Vagina (tissue), 2 donors: ENCODE data around the gene C10orf105.

ENCODE experiments used
- POLR2A ChIP-seq, 2 donors: fragments of 450-650 bp; IDR thresholded peaks; one replicate each; pipeline ENCODE4 v1.6.1; 2017; ENCODE audit warnings: antibody characterized with exemption in 2 of 2, mild to moderate bottlenecking in 2 of 2, moderate library complexity in 2 of 2
- POLR2AphosphoS5 ChIP-seq, 2 donors: sonication (generic); formaldehyde crosslinking; IDR thresholded peaks; one replicate each; pipeline ENCODE4 v1.9.0; 2017; ENCODE audit warnings: antibody characterized with exemption in 2 of 2, mild to moderate bottlenecking in 2 of 2, low read depth in 1 of 2; ENCODE audit not compliant: insufficient read depth in 1 of 2
- TF ChIP-seq, protein P1 (sequence below), 3 experiments: fragments of 450-650 bp in 2 of 3; fragments of 200-600 bp in 1 of 3; sonication (generic) in 1 of 3; IDR thresholded peaks; one replicate each; pipeline ENCODE4 v1.5.1; 2017 to 2019; ENCODE audit warnings: antibody characterized with exemption in 3 of 3, mild to moderate bottlenecking in 2 of 3, moderate library complexity in 2 of 3

DNA sequence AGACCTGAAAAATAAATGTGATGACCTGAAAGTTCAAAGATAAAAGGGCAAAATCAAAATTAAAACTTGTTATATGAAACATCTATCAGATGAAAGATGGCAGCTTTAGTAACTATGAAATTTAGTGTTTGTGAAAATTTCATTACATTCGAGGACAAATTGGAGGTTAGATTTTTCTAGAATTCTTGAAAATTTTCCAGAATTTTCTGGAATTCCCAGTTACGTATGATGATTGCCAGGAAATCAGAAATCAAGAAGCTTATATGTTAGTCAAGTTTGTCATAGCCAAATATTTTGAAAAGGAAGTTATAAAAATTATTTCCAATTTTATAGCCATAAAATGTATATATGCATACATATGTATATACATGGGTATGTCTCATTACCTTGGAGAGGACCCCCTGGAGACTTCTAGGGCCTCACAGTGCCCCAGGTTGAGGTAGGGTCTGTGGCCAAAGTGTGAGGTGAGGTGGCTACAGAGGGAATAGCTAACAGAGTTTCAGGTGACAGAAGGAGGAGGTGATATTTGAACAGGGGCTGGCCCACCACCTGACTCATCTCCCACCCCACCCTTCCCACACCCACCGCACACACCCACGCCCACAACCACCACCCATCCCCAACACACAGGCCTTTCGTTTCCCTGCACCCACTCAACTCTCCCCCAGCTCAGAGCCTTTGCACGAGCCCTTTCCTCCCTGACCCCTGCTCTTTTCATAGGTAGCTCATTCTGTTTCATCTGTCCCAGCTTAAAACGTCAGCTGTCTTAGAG is 21.5 kb downstream of the C10orf105 start:
- TF ChIP-seq, protein P1, sequence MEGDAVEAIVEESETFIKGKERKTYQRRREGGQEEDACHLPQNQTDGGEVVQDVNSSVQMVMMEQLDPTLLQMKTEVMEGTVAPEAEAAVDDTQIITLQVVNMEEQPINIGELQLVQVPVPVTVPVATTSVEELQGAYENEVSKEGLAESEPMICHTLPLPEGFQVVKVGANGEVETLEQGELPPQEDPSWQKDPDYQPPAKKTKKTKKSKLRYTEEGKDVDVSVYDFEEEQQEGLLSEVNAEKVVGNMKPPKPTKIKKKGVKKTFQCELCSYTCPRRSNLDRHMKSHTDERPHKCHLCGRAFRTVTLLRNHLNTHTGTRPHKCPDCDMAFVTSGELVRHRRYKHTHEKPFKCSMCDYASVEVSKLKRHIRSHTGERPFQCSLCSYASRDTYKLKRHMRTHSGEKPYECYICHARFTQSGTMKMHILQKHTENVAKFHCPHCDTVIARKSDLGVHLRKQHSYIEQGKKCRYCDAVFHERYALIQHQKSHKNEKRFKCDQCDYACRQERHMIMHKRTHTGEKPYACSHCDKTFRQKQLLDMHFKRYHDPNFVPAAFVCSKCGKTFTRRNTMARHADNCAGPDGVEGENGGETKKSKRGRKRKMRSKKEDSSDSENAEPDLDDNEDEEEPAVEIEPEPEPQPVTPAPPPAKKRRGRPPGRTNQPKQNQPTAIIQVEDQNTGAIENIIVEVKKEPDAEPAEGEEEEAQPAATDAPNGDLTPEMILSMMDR (IDR thresholded peaks at IDR 0.05) = no peak
- no peak for TF ChIP-seq POLR2A (IDR thresholded peaks at IDR 0.05)
- TF ChIP-seq POLR2AphosphoS5 (IDR thresholded peaks at IDR 0.05; ENCODE audit: insufficient read depth in 1 of 2, low read depth in 1 of 2) = no peak
